ENCODE data around the gene ADAM8. TPM values are rescaled to one million over a fixed set of nuclear protein-coding genes. Genes with fewer than 3 reads are reported as not detected.
A peak's percentile ranks its signal among the peaks of the same experiment; 100 is the strongest.
"Not testable (repeated sequence)": the region's sequence is repeated elsewhere in the genome, so short reads cannot be mapped to it uniquely, and the experiment has no call there.

ADAM8 gene
- total RNA-seq, 5 donors from 2014 or later (not counting 1 experiment from before 2014, with no cell fraction given): 80.5 to 142 (median 107) TPM

- Histone ChIP-seq H3K4me3 (ENCODE audit: control insufficient read depth in 1 of 2, extremely low read depth in 1 of 2, low read length in 1 of 2) (no peak overlapping the region), H3K4me1 (ENCODE audit: control insufficient read depth in 1 of 2, extremely low read depth in 1 of 2, insufficient read depth in 2 of 2, low read length in 2 of 2) (peaks cover under 1 to 24% of the 10 kb centered on the region in 2 experiments), H3K27me3 (replicated peaks in 1 of 2; ENCODE audit: control insufficient read depth in 2 of 2, extremely low read depth in 1 of 2, insufficient read depth in 2 of 2, low read length in 1 of 2) (no peaks in the 10 kb centered on the region), H3K9me3 (no peaks in the 10 kb centered on the region), H3K36me3 (ENCODE audit: control insufficient read depth in 2 of 2, extremely low read depth in 1 of 2, insufficient read depth in 1 of 2, low read length in 1 of 2) (peaks cover 20 to 59% of the 10 kb centered on the region in 2 donors), H3K27ac (ENCODE audit: low read length) (no peak overlapping the region)
- DNase-seq (no peak), ATAC-seq (replicated peaks in 1 of 4) (no peak)
- no peak overlapping the region for H3K27ac Mint-ChIP-seq
- POLR2A ChIA-PET: no interaction called here
- H3K4me3 Mint-ChIP-seq: no peak overlapping the region
- peaks cover 5% of the 10 kb centered on the region for H3K36me3 Mint-ChIP-seq
- 87% methylated on average over 26 of the region's 26 CpGs for WGBS (ENCODE audit: insufficient coverage)
- H3K9me3 Mint-ChIP-seq: no peaks in the 10 kb centered on the region
- CTCF ChIA-PET: no interaction called here
- peaks cover 10 to 16% (median 14%) of the 10 kb centered on the region in 3 donors for H3K4me1 Mint-ChIP-seq
- H3K27me3 Mint-ChIP-seq: no peaks in the 10 kb centered on the region
Observed at GRCh38 chr10:133269367-133269766, 7.3 kb downstream of the ADAM8 start.

DNA sequence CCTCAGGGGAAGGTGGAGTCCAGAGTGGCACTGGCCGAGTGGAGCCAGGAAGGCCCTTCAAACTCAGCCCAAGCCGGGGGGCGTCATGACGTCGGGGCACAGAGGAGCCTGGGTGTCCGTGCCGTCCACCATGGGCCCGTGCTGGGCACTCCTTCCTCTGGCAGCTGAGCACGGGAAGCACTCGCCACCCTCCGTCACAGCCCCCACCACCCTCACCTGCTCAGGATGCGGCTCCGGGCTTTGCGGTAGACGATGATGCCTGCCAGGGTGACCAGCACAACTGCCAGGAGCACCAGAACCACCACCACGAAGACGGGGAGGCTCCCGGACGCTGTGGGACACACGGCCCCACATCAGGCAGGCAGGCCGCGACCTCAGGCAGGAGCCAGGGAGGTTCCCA lies 8.1 kb downstream of the ADAM8 start:
- WGBS (ENCODE audit: insufficient coverage): 92% methylated on average over 22 of the region's 22 CpGs
- H3K36me3 Mint-ChIP-seq: peaks cover 5% of the 10 kb centered on the region
- no peak overlapping the region for H3K27ac ChIP-seq (ENCODE audit: low read length)
- peaks cover 7 to 25% of the 10 kb centered on the region in 2 experiments for H3K4me1 ChIP-seq (ENCODE audit: control insufficient read depth in 1 of 2, extremely low read depth in 1 of 2, insufficient read depth in 2 of 2, low read length in 2 of 2)
- ChIA-PET POLR2A (no interaction called here), CTCF (no interaction called here)
- H3K4me3 ChIP-seq (ENCODE audit: control insufficient read depth in 1 of 2, extremely low read depth in 1 of 2, low read length in 1 of 2): no peak overlapping the region
- no peaks in the 10 kb centered on the region for H3K9me3 ChIP-seq
- H3K27me3 Mint-ChIP-seq: no peaks in the 10 kb centered on the region
- ATAC-seq (replicated peaks in 1 of 4) (no peak), DNase-seq (no peak)
- no peak overlapping the region for H3K4me3 Mint-ChIP-seq
- peaks cover 20 to 53% of the 10 kb centered on the region in 2 donors for H3K36me3 ChIP-seq (ENCODE audit: control insufficient read depth in 2 of 2, extremely low read depth in 1 of 2, insufficient read depth in 1 of 2, low read length in 1 of 2)
- H3K27me3 ChIP-seq (replicated peaks in 1 of 2; ENCODE audit: control insufficient read depth in 2 of 2, extremely low read depth in 1 of 2, insufficient read depth in 2 of 2, low read length in 1 of 2): no peaks in the 10 kb centered on the region
- H3K9me3 Mint-ChIP-seq: no peaks in the 10 kb centered on the region
- no peak overlapping the region for H3K27ac Mint-ChIP-seq
- peaks cover 18 to 24% (median 22%) of the 10 kb centered on the region in 3 donors for H3K4me1 Mint-ChIP-seq

DNA sequence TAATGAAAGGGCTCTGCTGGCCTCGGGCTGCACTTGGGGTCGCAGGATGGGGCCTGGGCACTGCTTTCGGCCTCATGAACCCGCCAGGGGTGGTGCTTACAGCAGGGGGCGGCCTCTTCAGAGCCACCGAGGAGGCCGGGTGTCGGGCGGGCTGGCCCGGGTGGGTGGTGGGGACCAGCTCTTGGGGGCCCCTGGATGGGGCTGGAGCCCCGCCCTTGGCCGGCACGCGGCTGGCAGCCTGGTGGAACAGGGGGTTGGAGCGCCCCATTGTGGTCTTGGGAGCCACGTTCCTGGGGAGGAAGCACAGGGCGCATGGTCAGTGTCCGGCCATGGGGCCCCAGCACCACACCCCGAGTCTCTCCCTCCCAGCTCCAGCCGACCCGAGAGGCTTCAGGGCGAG lies 8.8 kb downstream of the ADAM8 start:
- H3K4me1 Mint-ChIP-seq: peaks cover 23 to 31% (median 29%) of the 10 kb centered on the region in 3 donors
- 97% methylated on average over 12 of the region's 22 CpGs for WGBS (ENCODE audit: insufficient coverage)
- H3K4me1 ChIP-seq (ENCODE audit: control insufficient read depth in 1 of 2, extremely low read depth in 1 of 2, insufficient read depth in 2 of 2, low read length in 2 of 2): peaks cover 12 to 28% of the 10 kb centered on the region in 2 experiments
- DNase-seq (no peak), ATAC-seq (replicated peaks in 1 of 4) (no peak)
- POLR2A ChIA-PET: no interaction called here
- H3K4me3 ChIP-seq (ENCODE audit: control insufficient read depth in 1 of 2, extremely low read depth in 1 of 2, low read length in 1 of 2): no peak overlapping the region
- H3K9me3 Mint-ChIP-seq: no peaks in the 10 kb centered on the region
- no peaks in the 10 kb centered on the region for H3K27me3 Mint-ChIP-seq
- H3K36me3 Mint-ChIP-seq: peaks cover 5% of the 10 kb centered on the region
- H3K9me3 ChIP-seq: no peaks in the 10 kb centered on the region
- no peak overlapping the region for H3K4me3 Mint-ChIP-seq
- CTCF ChIA-PET: no interaction called here
- H3K27me3 ChIP-seq (replicated peaks in 1 of 2; ENCODE audit: control insufficient read depth in 2 of 2, extremely low read depth in 1 of 2, insufficient read depth in 2 of 2, low read length in 1 of 2): no peaks in the 10 kb centered on the region
- H3K27ac ChIP-seq (ENCODE audit: low read length): no peak overlapping the region
- no peak overlapping the region for H3K27ac Mint-ChIP-seq
- H3K36me3 ChIP-seq (ENCODE audit: control insufficient read depth in 2 of 2, extremely low read depth in 1 of 2, insufficient read depth in 1 of 2, low read length in 1 of 2): peaks cover 20 to 47% of the 10 kb centered on the region in 2 donors

GRCh38 chr10:133267293-133267692 lies 9.4 kb downstream of the ADAM8 start:
- Mint-ChIP-seq H3K27me3 (no peaks in the 10 kb centered on the region), H3K4me3 (no peak overlapping the region), H3K36me3 (peaks cover 5% of the 10 kb centered on the region), H3K27ac (no peak overlapping the region), H3K4me1 (peaks cover 28 to 37% (median 34%) of the 10 kb centered on the region in 3 donors), H3K9me3 (no peaks in the 10 kb centered on the region)
- H3K4me1 ChIP-seq (ENCODE audit: control insufficient read depth in 1 of 2, extremely low read depth in 1 of 2, insufficient read depth in 2 of 2, low read length in 2 of 2): peaks cover 17 to 33% of the 10 kb centered on the region in 2 experiments
- ATAC-seq (replicated peaks in 1 of 4): no peak
- H3K27me3 ChIP-seq (replicated peaks in 1 of 2; ENCODE audit: control insufficient read depth in 2 of 2, extremely low read depth in 1 of 2, insufficient read depth in 2 of 2, low read length in 1 of 2): no peaks in the 10 kb centered on the region
- no peak overlapping the region for H3K4me3 ChIP-seq (ENCODE audit: control insufficient read depth in 1 of 2, extremely low read depth in 1 of 2, low read length in 1 of 2)
- H3K9me3 ChIP-seq: no peaks in the 10 kb centered on the region
- no peak for DNase-seq
- ChIA-PET CTCF (no interaction called here), POLR2A (interaction anchor here in 1 of 2 donors (0.6 to 1.1 kb wide), 2 partner anchors 8 to 91 kb away, joined by 5 to 9 read pairs; partner anchors contain the start of gene FUOM)
- H3K27ac ChIP-seq (ENCODE audit: low read length): no peak overlapping the region
- peaks cover 20 to 46% of the 10 kb centered on the region in 2 donors for H3K36me3 ChIP-seq (ENCODE audit: control insufficient read depth in 2 of 2, extremely low read depth in 1 of 2, insufficient read depth in 1 of 2, low read length in 1 of 2)
- 93% methylated on average over 8 of the region's 14 CpGs for WGBS (ENCODE audit: insufficient coverage)

- peaks cover 19 to 40% of the 10 kb centered on the region in 2 experiments for H3K4me1 ChIP-seq (ENCODE audit: control insufficient read depth in 1 of 2, extremely low read depth in 1 of 2, insufficient read depth in 2 of 2, low read length in 2 of 2)
- Mint-ChIP-seq H3K4me1 (peaks cover 31 to 40% (median 34%) of the 10 kb centered on the region in 3 donors), H3K27me3 (no peaks in the 10 kb centered on the region), H3K4me3 (no peak overlapping the region), H3K9me3 (no peaks in the 10 kb centered on the region), H3K36me3 (peaks cover 5% of the 10 kb centered on the region), H3K27ac (peak overlapping the region; percentile 69 to 76)
- H3K36me3 ChIP-seq (ENCODE audit: control insufficient read depth in 2 of 2, extremely low read depth in 1 of 2, insufficient read depth in 1 of 2, low read length in 1 of 2): peaks cover 18 to 37% of the 10 kb centered on the region in 2 donors
- WGBS (ENCODE audit: insufficient coverage): 96% methylated on average over 14 of the region's 21 CpGs
- no peaks in the 10 kb centered on the region for H3K27me3 ChIP-seq (replicated peaks in 1 of 2; ENCODE audit: control insufficient read depth in 2 of 2, extremely low read depth in 1 of 2, insufficient read depth in 2 of 2, low read length in 1 of 2)
- no peaks in the 10 kb centered on the region for H3K9me3 ChIP-seq
- no peak overlapping the region for H3K27ac ChIP-seq (ENCODE audit: low read length)
- ChIA-PET CTCF (interaction anchor here in 1 of 2 donors (0.6 kb wide), 1 partner anchor 117 kb away, joined by 3 read pairs; no protein-coding TSS in a partner anchor), POLR2A (interaction anchor here in 1 of 2 donors (1.1 kb wide), 1 partner anchor 9 kb away, joined by 5 read pairs; no protein-coding TSS in a partner anchor)
- ATAC-seq (replicated peaks in 1 of 4) (no peak), DNase-seq (no peak)
- H3K4me3 ChIP-seq (ENCODE audit: control insufficient read depth in 1 of 2, extremely low read depth in 1 of 2, low read length in 1 of 2): no peak overlapping the region
Observed at GRCh38 chr10:133266056-133266795, 10.4 kb downstream of the ADAM8 start.

DNA sequence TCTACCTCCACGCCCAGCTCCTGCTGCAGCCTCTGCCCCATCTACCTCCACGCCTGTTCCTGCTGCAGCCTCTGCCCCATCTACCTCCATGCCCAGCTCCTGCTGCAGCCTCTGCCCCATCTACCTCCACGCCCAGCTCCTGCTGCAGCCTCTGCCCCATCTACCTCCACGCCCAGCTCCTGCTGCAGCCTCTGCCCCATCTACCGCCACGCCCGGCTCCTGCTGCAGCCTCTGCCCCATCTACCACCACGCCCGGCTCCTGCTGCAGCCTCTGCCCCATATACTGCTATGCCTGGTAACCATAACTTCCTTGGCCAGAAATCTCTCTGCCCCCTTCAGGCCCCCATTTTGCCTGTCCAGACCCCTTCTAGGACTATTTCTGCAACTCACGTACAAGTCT lies 11.6 kb downstream of the ADAM8 start:
- DNase-seq; H3K4me3 ChIP-seq (ENCODE audit: control insufficient read depth in 1 of 2, extremely low read depth in 1 of 2, low read length in 1 of 2); ATAC-seq (replicated peaks in 1 of 4); H3K9me3 ChIP-seq; H3K36me3 Mint-ChIP-seq; H3K27me3 Mint-ChIP-seq; CTCF ChIA-PET; H3K27me3 ChIP-seq (replicated peaks in 1 of 2; ENCODE audit: control insufficient read depth in 2 of 2, extremely low read depth in 1 of 2, insufficient read depth in 2 of 2, low read length in 1 of 2); H3K27ac ChIP-seq (ENCODE audit: low read length); H3K9me3 Mint-ChIP-seq: not testable (repeated sequence)
- Mint-ChIP-seq H3K27ac (peak overlapping the region; percentile 69 to 76), H3K4me1 (peaks cover 43 to 52% (median 46%) of the 10 kb centered on the region in 3 donors), H3K4me3 (peak overlapping the region in 1 of 3 donors; percentile 57)
- POLR2A ChIA-PET: interaction anchor here in 1 of 2 donors (0.7 kb wide), 1 partner anchor 8 kb away, joined by 3 read pairs; no protein-coding TSS in a partner anchor
- peaks cover 19 to 51% of the 10 kb centered on the region in 2 experiments for H3K4me1 ChIP-seq (ENCODE audit: control insufficient read depth in 1 of 2, extremely low read depth in 1 of 2, insufficient read depth in 2 of 2, low read length in 2 of 2)
- WGBS (ENCODE audit: insufficient coverage): 51% methylated on average over 9 of the region's 10 CpGs
- H3K36me3 ChIP-seq (ENCODE audit: control insufficient read depth in 2 of 2, extremely low read depth in 1 of 2, insufficient read depth in 1 of 2, low read length in 1 of 2): peaks cover 7 to 25% of the 10 kb centered on the region in 2 donors

All from T-cell (primary cell).